Natural killer cell (primary cell): ENCODE data around the gene PLK1. TPM values are rescaled to one million over a fixed set of nuclear protein-coding genes. Genes with fewer than 3 reads are reported as not detected.
"Not testable (repeated sequence)": the region's sequence is repeated elsewhere in the genome, so short reads cannot be mapped to it uniquely, and the experiment has no call there.

ENCODE experiments used
- ATAC-seq, 3 donors: fragments of 150-1000 bp in 2 of 3; fragments of 200-7000 bp in 1 of 3; cut with Tn5 transposase; 1 replicate in 1 of 3; 2 replicates in 2 of 3; pipeline ENCODE4 v1.10.0; 2021; ENCODE audit warnings: mild to moderate bottlenecking in 2 of 3, moderate library complexity in 2 of 3
- DNase-seq, 2 donors: peaks; one replicate each; pipeline versions ENCODE4 v3.0.0 to v3.0.0-alpha.2; 2013 to 2021; ENCODE audit warnings: mixed read lengths in 1 of 2
- H3K27ac ChIP-seq: one replicate; pipeline ENCODE4 v1.5.1; 2013; ENCODE audit warnings: mild to moderate bottlenecking, low read length
- H3K27me3 ChIP-seq: one replicate; pipeline ENCODE4 v1.6.1; 2013; ENCODE audit warnings: low read length; ENCODE audit not compliant: control insufficient read depth, insufficient read depth
- H3K36me3 ChIP-seq: one replicate; pipeline ENCODE4 v1.6.1; 2013; ENCODE audit warnings: low read length; ENCODE audit not compliant: control insufficient read depth, insufficient read depth
- H3K4me1 ChIP-seq: one replicate; pipeline ENCODE4 v1.6.1; 2013; ENCODE audit warnings: low read length; ENCODE audit not compliant: control insufficient read depth, insufficient read depth
- H3K4me3 ChIP-seq: one replicate; pipeline ENCODE4 v1.5.1; 2013; ENCODE audit warnings: low read length
- H3K9me3 ChIP-seq: one replicate; pipeline ENCODE4 v1.6.1; 2013; ENCODE audit warnings: low read length; ENCODE audit not compliant: control insufficient read depth, insufficient read depth
- H3K27ac Mint-ChIP-seq, 2 donors: one replicate each; pipeline ENCODE4 v1.8.0; 2022; ENCODE audit warnings: mild to moderate bottlenecking in 2 of 2, mixed read lengths in 2 of 2, moderate library complexity in 1 of 2
- H3K27me3 Mint-ChIP-seq, 2 donors: one replicate each; pipeline ENCODE4 v1.8.0; 2022; ENCODE audit warnings: low read depth in 2 of 2, mixed read lengths in 2 of 2
- H3K36me3 Mint-ChIP-seq: one replicate; pipeline ENCODE4 v1.8.0; 2022; ENCODE audit warnings: mixed read lengths
- H3K4me1 Mint-ChIP-seq, 2 donors: one replicate each; pipeline ENCODE4 v1.8.0; 2022; ENCODE audit warnings: mixed read lengths in 2 of 2
- H3K4me3 Mint-ChIP-seq: one replicate; pipeline ENCODE4 v1.8.0; 2022; ENCODE audit warnings: mild to moderate bottlenecking, moderate library complexity, mixed read lengths
- H3K9me3 Mint-ChIP-seq, 2 donors: one replicate each; pipeline ENCODE4 v1.8.0; 2022; ENCODE audit warnings: mixed read lengths in 2 of 2
- WGBS: methylation state at CpG from one replicate; pipeline ENCODE4 v1.1.7; 2013; ENCODE audit warnings: missing lambda C conversion rate; ENCODE audit not compliant: insufficient coverage; 5-methylcytosine and 5-hydroxymethylcytosine counted together
- intact Hi-C: fragments of 100-400 bp; cut with micrococcal nuclease; formaldehyde crosslinking; loops from one replicate; pipeline ENCODE4 v1.14.2; 2022
- total RNA-seq, 4 donors: library from RNA; stranded (reverse); fragments of 120-200 nt in 1 of 4; gene quantifications; one replicate each; pipeline versions ENCODE4 v1.2.3 to v1.2.4, GENCODE V29; 2013 to 2022
- TF ChIP-seq, protein P1 (sequence below): fragments of 200-600 bp; IDR thresholded peaks from one replicate; pipeline ENCODE4 v1.8.0; 2022; ENCODE audit warnings: antibody characterized with exemption

Gene PLK1
- total RNA-seq, 3 donors from 2014 or later (not counting 1 experiment from before 2014, with no cell fraction given), result 0.66 to 2.9 (median 1.7) TPM

DNA sequence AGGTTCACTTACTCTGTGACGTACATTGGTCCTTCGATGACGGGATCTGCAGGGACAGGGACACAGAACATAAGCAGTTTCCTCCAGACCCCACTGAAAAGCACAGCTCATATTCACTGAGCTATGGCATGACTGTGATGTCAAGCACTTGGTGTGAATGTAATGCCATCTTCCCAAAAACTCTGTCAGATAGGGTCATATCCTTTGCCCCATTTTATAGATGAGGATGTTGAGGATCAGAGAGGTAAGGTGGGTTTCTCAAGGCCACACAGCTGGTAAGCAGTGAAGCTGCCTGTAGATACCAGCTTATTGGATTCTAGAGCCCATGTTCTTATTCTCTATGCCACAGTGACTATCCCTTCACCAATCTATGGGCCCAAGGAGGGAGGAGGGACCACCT lies 31.8 kb downstream of the PLK1 start:
- DNase-seq, result no peak
- intact Hi-C loops, result no loop called here
- Histone ChIP-seq H3K4me1 (no peaks in the 10 kb centered on the region), H3K36me3 (no peaks in the 10 kb centered on the region), H3K27me3 (peaks cover 6% of the 10 kb centered on the region), H3K27ac (no peak overlapping the region), H3K9me3 (peaks cover 4% of the 10 kb centered on the region), H3K4me3 (no peak overlapping the region)
- H3K27ac Mint-ChIP-seq, result no peak overlapping the region
- peaks cover 0 to 4% of the 10 kb centered on the region in 2 donors for H3K4me1 Mint-ChIP-seq
- no peak for ATAC-seq
- peaks cover 27 to 36% of the 10 kb centered on the region in 2 donors for H3K27me3 Mint-ChIP-seq
- TF ChIP-seq, protein P1, sequence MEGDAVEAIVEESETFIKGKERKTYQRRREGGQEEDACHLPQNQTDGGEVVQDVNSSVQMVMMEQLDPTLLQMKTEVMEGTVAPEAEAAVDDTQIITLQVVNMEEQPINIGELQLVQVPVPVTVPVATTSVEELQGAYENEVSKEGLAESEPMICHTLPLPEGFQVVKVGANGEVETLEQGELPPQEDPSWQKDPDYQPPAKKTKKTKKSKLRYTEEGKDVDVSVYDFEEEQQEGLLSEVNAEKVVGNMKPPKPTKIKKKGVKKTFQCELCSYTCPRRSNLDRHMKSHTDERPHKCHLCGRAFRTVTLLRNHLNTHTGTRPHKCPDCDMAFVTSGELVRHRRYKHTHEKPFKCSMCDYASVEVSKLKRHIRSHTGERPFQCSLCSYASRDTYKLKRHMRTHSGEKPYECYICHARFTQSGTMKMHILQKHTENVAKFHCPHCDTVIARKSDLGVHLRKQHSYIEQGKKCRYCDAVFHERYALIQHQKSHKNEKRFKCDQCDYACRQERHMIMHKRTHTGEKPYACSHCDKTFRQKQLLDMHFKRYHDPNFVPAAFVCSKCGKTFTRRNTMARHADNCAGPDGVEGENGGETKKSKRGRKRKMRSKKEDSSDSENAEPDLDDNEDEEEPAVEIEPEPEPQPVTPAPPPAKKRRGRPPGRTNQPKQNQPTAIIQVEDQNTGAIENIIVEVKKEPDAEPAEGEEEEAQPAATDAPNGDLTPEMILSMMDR, result no peak
- no peaks in the 10 kb centered on the region for H3K9me3 Mint-ChIP-seq
- no peaks in the 10 kb centered on the region for H3K36me3 Mint-ChIP-seq
- WGBS, result 93% methylated on average over 3 of the region's 3 CpGs
- no peak overlapping the region for H3K4me3 Mint-ChIP-seq

DNA sequence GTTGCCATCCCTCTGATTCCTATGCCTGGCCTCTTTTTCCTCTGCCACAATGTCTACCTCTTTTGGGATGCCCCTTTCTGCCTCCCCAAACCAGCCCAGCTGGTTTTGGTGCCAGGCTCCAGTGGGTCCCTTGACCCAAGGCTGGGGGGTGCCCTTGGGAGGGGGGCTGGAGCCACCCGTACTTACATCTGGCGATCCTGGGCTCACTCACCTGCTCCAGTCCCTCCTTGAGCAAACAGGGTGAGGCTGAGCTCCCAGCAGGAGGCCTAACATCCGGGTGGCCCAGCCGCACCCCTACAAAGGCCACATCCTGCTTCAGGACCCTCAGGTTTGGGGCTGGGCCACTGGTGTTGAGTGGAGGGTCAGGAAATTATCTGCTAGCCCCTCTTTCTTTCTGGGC lies 33.1 kb downstream of the PLK1 start:
- H3K4me3 Mint-ChIP-seq, result no peak overlapping the region
- peaks cover 4% of the 10 kb centered on the region for H3K9me3 ChIP-seq
- TF ChIP-seq, protein P1, result no peak
- 79% methylated on average over 4 of the region's 4 CpGs for WGBS
- ATAC-seq (no peak), DNase-seq (no peak)
- intact Hi-C loops, result no loop called here
- H3K27me3 Mint-ChIP-seq, result peaks cover 29 to 40% of the 10 kb centered on the region in 2 donors
- H3K27me3 ChIP-seq, result peaks cover 6% of the 10 kb centered on the region
- no peaks in the 10 kb centered on the region for H3K9me3 Mint-ChIP-seq
- peaks cover 0 to 4% of the 10 kb centered on the region in 2 donors for H3K4me1 Mint-ChIP-seq
- no peaks in the 10 kb centered on the region for H3K36me3 ChIP-seq
- H3K36me3 Mint-ChIP-seq, result no peaks in the 10 kb centered on the region
- H3K4me3 ChIP-seq, result no peak overlapping the region
- H3K27ac Mint-ChIP-seq, result no peak overlapping the region
- H3K4me1 ChIP-seq, result no peaks in the 10 kb centered on the region
- H3K27ac ChIP-seq, result no peak overlapping the region

DNA sequence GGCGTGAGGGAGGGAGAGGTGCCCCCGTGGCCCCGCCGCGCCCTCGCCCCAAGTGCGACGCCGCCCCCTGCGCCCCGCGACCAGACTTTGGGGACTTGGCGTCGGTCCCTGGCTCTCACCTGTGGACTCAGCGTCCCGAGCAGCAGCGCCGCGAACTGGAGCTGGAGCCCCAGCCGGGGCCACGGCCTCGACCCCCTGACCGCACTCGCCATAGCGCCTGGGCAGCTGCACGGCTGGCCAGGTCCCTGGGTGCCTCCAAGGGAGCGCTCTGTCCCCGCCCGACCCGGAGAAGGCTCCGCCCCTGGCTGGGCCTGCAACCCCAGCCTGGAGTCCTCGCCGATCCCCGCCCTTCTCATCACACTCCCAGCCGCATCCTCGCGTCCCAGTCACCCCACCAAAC lies 34.3 kb downstream of the PLK1 start, which contains the start of gene ERN2:
Gene ERN2 (minus strand): TSS at position 247 of the 400 bp plus-strand sequence. CDS start 35 bp downstream, at position 212.
- Mint-ChIP-seq H3K4me1 (peaks cover 0 to 4% of the 10 kb centered on the region in 2 donors), H3K27me3 (peaks cover 36 to 52% of the 10 kb centered on the region in 2 donors), H3K36me3 (no peaks in the 10 kb centered on the region), H3K4me3 (no peak within 1 kb of the TSS), H3K9me3 (no peaks in the 10 kb centered on the region), H3K27ac (no peak within 1 kb of the TSS)
- Histone ChIP-seq H3K36me3 (no peaks in the 10 kb centered on the region), H3K27me3 (peaks cover 6% of the 10 kb centered on the region), H3K4me3 (no peak within 1 kb of the TSS), H3K9me3 (peaks cover 4% of the 10 kb centered on the region), H3K4me1 (no peaks in the 10 kb centered on the region), H3K27ac (no peak within 1 kb of the TSS)
- intact Hi-C loops, result no loop called here
- WGBS, result 11% methylated on average over 37 of the region's 37 CpGs
- TF ChIP-seq, protein P1, result no peak
- ATAC-seq, result no peak
- no peak for DNase-seq

DNA sequence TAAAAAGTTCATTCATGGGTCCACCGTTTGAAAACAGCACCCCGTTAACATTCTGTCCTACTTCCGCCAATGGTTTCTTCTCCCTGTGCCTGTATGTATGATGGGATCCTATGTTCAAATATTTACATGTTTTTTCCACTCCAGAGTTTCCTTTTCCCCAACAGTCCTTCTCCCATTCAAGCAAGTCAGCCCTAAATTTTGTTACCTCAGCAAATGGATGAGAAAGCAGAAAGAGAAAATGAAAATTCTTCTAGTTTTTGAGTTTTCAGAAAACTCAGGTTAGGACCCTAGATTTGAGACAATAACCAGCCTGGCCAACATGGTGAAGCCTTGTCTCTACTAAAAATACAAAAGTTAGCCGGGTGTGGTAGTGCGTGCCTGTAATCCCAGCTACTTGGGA lies 37.8 kb downstream of the PLK1 start:
- Mint-ChIP-seq H3K4me3 (no peak overlapping the region), H3K36me3 (no peaks in the 10 kb centered on the region), H3K27ac (no peak overlapping the region), H3K27me3 (peaks cover 30 to 33% of the 10 kb centered on the region in 2 donors), H3K4me1 (peaks cover 0 to 4% of the 10 kb centered on the region in 2 donors), H3K9me3 (no peaks in the 10 kb centered on the region)
- Histone ChIP-seq H3K27ac (no peak overlapping the region), H3K9me3 (no peaks in the 10 kb centered on the region), H3K4me3 (no peak overlapping the region), H3K4me1 (no peaks in the 10 kb centered on the region), H3K27me3 (peaks cover 3% of the 10 kb centered on the region), H3K36me3 (no peaks in the 10 kb centered on the region)
- no peak for DNase-seq
- TF ChIP-seq, protein P1, result no peak
- no peak for ATAC-seq
- 81% methylated on average over 2 of the region's 5 CpGs for WGBS
- intact Hi-C loops, result no loop called here

DNA sequence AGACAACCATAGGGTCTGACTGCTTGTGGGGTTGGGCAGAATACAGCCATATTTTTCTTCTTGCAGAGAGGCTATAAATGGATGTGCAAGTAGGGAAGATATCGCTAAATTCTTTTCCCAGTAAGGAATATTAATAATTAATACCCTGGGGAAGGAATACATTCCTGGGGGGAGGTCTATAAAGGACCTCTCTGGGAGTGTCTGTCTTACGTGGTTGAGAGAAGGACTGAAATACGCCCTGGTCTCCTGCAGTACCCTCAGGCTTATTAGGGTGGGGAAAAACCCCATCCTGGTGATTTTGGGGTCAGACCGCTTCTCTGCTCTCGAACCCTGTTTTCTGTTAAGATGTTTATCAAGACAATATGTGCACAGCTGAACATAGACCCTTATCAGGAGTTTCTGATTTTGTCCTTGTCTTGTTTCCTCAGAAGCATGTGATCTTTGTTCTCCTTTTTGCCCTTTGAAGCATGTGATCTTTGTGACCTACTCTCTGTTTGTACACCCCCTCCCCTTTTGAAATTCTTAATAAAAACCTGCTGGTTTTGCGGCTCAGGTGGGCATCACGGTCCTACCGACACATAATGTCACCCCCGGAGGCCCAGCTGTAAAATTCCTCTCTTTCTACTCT lies 44.0 kb downstream of the PLK1 start:
- H3K4me1 ChIP-seq, ATAC-seq, H3K9me3 ChIP-seq, DNase-seq, H3K27ac ChIP-seq, H3K4me3 Mint-ChIP-seq, H3K4me3 ChIP-seq, H3K27me3 ChIP-seq, H3K9me3 Mint-ChIP-seq, H3K27ac Mint-ChIP-seq, H3K4me1 Mint-ChIP-seq, intact Hi-C loops, H3K36me3 ChIP-seq: not testable (repeated sequence)
- WGBS, result 83% methylated on average over 8 of the region's 9 CpGs
- Mint-ChIP-seq H3K36me3 (peaks cover 11% of the 10 kb centered on the region), H3K27me3 (peaks cover 6 to 15% of the 10 kb centered on the region in 2 donors)
